GM23338 (cell line): Measurements from ENCODE around the gene CDH4. TPM values are rescaled to one million over a fixed set of nuclear protein-coding genes. Genes with fewer than 3 reads are reported as not detected.

Experiments
- ATAC-seq: fragments of 200-7000 bp; cut with Tn5 transposase; 3 replicates; pipeline ENCODE4 v1.9.1; 2020
- DNase-seq: peaks from one replicate; pipeline ENCODE4 v3.0.0-alpha.2; 2015; ENCODE audit warnings: low spot score
- H2AFZ ChIP-seq: fragments of 200-600 bp; sonication (generic); 2 replicates; pipeline ENCODE4 v1.8.0; 2016; ENCODE audit warnings: antibody characterized with exemption, mild to moderate bottlenecking, moderate library complexity
- H3F3A ChIP-seq: fragments of 200-600 bp; sonication (generic); replicated peaks from 2 replicates; pipeline ENCODE4 v1.8.0; 2017; ENCODE audit warnings: antibody characterized with exemption, mixed run types, low read depth
- H3K27ac ChIP-seq: fragments of 200-600 bp; sonication (generic); 2 replicates; pipeline ENCODE4 v1.6.1; 2016; ENCODE audit warnings: low read depth
- H3K27me3 ChIP-seq: fragments of 200-600 bp; sonication (generic); 2 replicates; pipeline ENCODE4 v1.8.0; 2016; ENCODE audit warnings: mild to moderate bottlenecking, mixed run types, moderate library complexity; ENCODE audit not compliant: insufficient read depth
- H3K36me3 ChIP-seq: fragments of 200-600 bp; sonication (generic); 2 replicates; pipeline ENCODE4 v1.8.0; 2016; ENCODE audit warnings: mild to moderate bottlenecking; ENCODE audit not compliant: insufficient read depth
- H3K4me1 ChIP-seq: fragments of 200-600 bp; sonication (generic); 2 replicates; pipeline ENCODE4 v1.8.0; 2016; ENCODE audit warnings: mild to moderate bottlenecking, moderate library complexity; ENCODE audit not compliant: insufficient read depth
- H3K4me2 ChIP-seq: fragments of 200-600 bp; sonication (generic); 2 replicates; pipeline ENCODE4 v1.7.1; 2017; ENCODE audit warnings: mixed run types
- H3K4me3 ChIP-seq: fragments of 200-600 bp; sonication (generic); 2 replicates; pipeline ENCODE4 v1.6.1; 2016; ENCODE audit warnings: mixed run types
- H3K79me2 ChIP-seq: fragments of 200-600 bp; sonication (generic); replicated peaks from 2 replicates; pipeline ENCODE4 v1.8.0; 2017; ENCODE audit warnings: mild to moderate bottlenecking; ENCODE audit not compliant: insufficient read depth
- H3K9me2 ChIP-seq: fragments of 200-600 bp; sonication (generic); 2 replicates; pipeline ENCODE4 v1.8.0; 2017; ENCODE audit not compliant: insufficient read depth
- H4K20me1 ChIP-seq: fragments of 200-600 bp; sonication (generic); replicated peaks from 2 replicates; pipeline ENCODE4 v1.8.0; 2017; ENCODE audit warnings: mild to moderate bottlenecking; ENCODE audit not compliant: insufficient read depth
- H3K27ac Mint-ChIP-seq: 2 replicates; pipeline ENCODE4 v1.8.0; 2020; ENCODE audit warnings: inconsistent platforms, mild to moderate bottlenecking, moderate library complexity, mixed read lengths
- H3K27me3 Mint-ChIP-seq: 3 replicates; pipeline ENCODE4 v1.8.0; 2022; ENCODE audit warnings: low read depth, mild to moderate bottlenecking, moderate library complexity, mixed read lengths, inconsistent platforms; ENCODE audit not compliant: insufficient read depth, poor library complexity
- H3K36me3 Mint-ChIP-seq: 3 replicates; pipeline ENCODE4 v1.8.0; 2021; ENCODE audit warnings: low read depth, mild to moderate bottlenecking, inconsistent platforms, moderate library complexity, mixed read lengths
- H3K4me1 Mint-ChIP-seq: 3 replicates; pipeline ENCODE4 v1.8.0; 2020; ENCODE audit warnings: mild to moderate bottlenecking, inconsistent platforms, mixed read lengths
- H3K4me3 Mint-ChIP-seq: 3 replicates; pipeline ENCODE4 v1.8.0; 2021; ENCODE audit warnings: moderate library complexity, mild to moderate bottlenecking, inconsistent platforms, mixed read lengths
- H3K9me3 Mint-ChIP-seq: 3 replicates; pipeline ENCODE4 v1.8.0; 2020; ENCODE audit warnings: moderate library complexity, mild to moderate bottlenecking, inconsistent platforms, mixed read lengths
- CREB1 ChIP-seq: fragments of 250-450 bp; sonication (Bioruptor Pico); IDR thresholded peaks from 2 replicates; pipeline ENCODE4 v1.5.0; 2020; ENCODE audit warnings: low read depth, mild to moderate bottlenecking, moderate library complexity
- CTCF ChIP-seq, 2 experiments: fragments of 200-600 bp in 1 of 2; sonication (generic) in 1 of 2; conservative IDR thresholded peaks; 2 replicates each; pipeline versions ENCODE4 v1.5.1 to v1.6.1; 2016 to 2017; ENCODE audit warnings: antibody characterized with exemption in 2 of 2, low read depth in 2 of 2, mild to moderate bottlenecking in 2 of 2, moderate library complexity in 1 of 2
- JUNB ChIP-seq: IDR thresholded peaks from one replicate; pipeline ENCODE4 v1.6.1; 2016; ENCODE audit warnings: antibody characterized with exemption; ENCODE audit not compliant: unreplicated experiment
- POLR2AphosphoS5 ChIP-seq: IDR thresholded peaks from 2 replicates; pipeline ENCODE4 v1.6.1; 2016; ENCODE audit warnings: antibody characterized with exemption, low read depth
- STAT1 ChIP-seq: IDR thresholded peaks from one replicate; pipeline ENCODE4 v1.6.1; 2016; ENCODE audit warnings: antibody characterized with exemption; ENCODE audit not compliant: unreplicated experiment
- ZNF114 ChIP-seq: fragments of 250-450 bp; sonication (Bioruptor Pico); IDR thresholded peaks from 2 replicates; pipeline ENCODE4 v1.5.0; 2020; ENCODE audit warnings: mild to moderate bottlenecking, moderate library complexity
- ZNF462 ChIP-seq: fragments of 250-450 bp; sonication (Bioruptor Pico); IDR thresholded peaks from 2 replicates; pipeline ENCODE4 v1.5.0; 2020; ENCODE audit warnings: mild to moderate bottlenecking, moderate library complexity
- polyA plus RNA-seq: library from polyadenylated mRNA; unstranded; fragments of >200 nt; fragmentation: Nextera tagmentation; extraction: Ambion mirVana; gene quantifications from 2 replicates; pipeline ENCODE4 v1.2.1, GENCODE V29; 2016
- total RNA-seq: library from RNA; depleted of rRNA; stranded (reverse); fragments of >200 nt; shearing (Covaris generic); gene quantifications from 2 replicates; pipeline ENCODE4 v1.2.3, GENCODE V29; 2014
- TF ChIP-seq, protein P1 (sequence below): IDR thresholded peaks from one replicate; pipeline ENCODE4 v1.6.1; 2018; ENCODE audit warnings: antibody characterized with exemption; ENCODE audit not compliant: unreplicated experiment

Gene CDH4
- total and polyA plus RNA-seq, 2 experiments from 2014 or later, result 1.2 to 4.2 TPM

DNA sequence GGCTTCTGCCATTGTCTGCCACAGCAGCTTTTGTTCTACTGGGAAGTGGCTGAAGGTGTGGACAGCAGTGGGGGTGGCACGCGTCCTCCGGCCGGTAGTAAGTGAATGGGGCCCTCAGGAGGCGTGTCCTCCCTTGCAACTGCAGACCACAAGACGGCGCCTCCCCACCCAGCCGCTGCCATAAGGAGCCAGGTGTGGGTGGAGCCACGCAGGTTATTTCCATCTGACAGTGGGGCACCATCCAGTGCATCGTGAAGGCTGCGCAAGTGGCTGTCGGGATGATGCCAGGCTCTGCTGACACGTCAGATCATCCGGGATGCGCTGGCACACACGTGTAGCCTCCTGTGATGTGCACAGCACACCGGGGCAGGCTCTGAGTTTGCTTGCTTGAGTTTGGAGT is 379.7 kb downstream of the CDH4 start:
- no peaks in the 10 kb centered on the region for H3F3A ChIP-seq
- no peak overlapping the region for H3K4me3 ChIP-seq
- Mint-ChIP-seq H3K9me3 (no peaks in the 10 kb centered on the region), H3K4me3 (no peak overlapping the region), H3K27ac (no peak overlapping the region), H3K36me3 (no peaks in the 10 kb centered on the region), H3K27me3 (peaks cover 11% of the 10 kb centered on the region), H3K4me1 (peaks cover 12% of the 10 kb centered on the region)
- peaks cover 5% of the 10 kb centered on the region; the same call in 1 of the 2 replicates for H3K4me1 ChIP-seq
- ATAC-seq (peak; percentile 32), DNase-seq (no peak)
- no peaks in the 10 kb centered on the region for H3K27me3 ChIP-seq
- H4K20me1 ChIP-seq, result no peaks in the 10 kb centered on the region
- H3K79me2 ChIP-seq, result no peaks in the 10 kb centered on the region
- H3K36me3 ChIP-seq, result no peaks in the 10 kb centered on the region
- H3K27ac ChIP-seq, result no peak overlapping the region
- H3K4me2 ChIP-seq, result no peak overlapping the region
- TF ChIP-seq CTCF (conservative IDR thresholded peaks at IDR 0.05; ENCODE audit: low read depth in 2 of 2) (0 out of 4 replicates have a peak, but pooled peaks of 1 of the 2 experiments have one; percentile 10), STAT1 (no peak)
- TF ChIP-seq, protein P1, sequence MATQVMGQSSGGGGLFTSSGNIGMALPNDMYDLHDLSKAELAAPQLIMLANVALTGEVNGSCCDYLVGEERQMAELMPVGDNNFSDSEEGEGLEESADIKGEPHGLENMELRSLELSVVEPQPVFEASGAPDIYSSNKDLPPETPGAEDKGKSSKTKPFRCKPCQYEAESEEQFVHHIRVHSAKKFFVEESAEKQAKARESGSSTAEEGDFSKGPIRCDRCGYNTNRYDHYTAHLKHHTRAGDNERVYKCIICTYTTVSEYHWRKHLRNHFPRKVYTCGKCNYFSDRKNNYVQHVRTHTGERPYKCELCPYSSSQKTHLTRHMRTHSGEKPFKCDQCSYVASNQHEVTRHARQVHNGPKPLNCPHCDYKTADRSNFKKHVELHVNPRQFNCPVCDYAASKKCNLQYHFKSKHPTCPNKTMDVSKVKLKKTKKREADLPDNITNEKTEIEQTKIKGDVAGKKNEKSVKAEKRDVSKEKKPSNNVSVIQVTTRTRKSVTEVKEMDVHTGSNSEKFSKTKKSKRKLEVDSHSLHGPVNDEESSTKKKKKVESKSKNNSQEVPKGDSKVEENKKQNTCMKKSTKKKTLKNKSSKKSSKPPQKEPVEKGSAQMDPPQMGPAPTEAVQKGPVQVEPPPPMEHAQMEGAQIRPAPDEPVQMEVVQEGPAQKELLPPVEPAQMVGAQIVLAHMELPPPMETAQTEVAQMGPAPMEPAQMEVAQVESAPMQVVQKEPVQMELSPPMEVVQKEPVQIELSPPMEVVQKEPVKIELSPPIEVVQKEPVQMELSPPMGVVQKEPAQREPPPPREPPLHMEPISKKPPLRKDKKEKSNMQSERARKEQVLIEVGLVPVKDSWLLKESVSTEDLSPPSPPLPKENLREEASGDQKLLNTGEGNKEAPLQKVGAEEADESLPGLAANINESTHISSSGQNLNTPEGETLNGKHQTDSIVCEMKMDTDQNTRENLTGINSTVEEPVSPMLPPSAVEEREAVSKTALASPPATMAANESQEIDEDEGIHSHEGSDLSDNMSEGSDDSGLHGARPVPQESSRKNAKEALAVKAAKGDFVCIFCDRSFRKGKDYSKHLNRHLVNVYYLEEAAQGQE, result no peak
- no peaks in the 10 kb centered on the region for H3K9me2 ChIP-seq
- H2AFZ ChIP-seq, result no peak overlapping the region

DNA sequence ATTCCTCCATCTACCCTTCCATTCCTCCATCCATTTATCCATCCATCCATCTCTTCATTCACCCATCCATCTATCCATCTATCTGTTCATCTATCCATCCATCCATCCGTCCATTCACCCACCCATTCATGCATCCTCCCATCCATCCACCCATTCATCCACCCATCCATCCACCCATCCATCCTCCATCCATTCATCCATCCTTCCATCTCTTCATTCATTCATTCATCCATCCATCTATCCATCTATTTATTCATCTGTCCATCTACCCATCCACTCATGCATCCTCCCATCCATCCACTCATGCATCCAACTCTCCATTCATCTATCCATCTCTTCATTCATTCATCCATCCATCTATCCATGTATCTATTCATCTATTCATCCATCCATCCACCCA is 380.9 kb downstream of the CDH4 start:
- Histone ChIP-seq H3K27me3 (no peaks in the 10 kb centered on the region), H3K36me3 (no peaks in the 10 kb centered on the region), H3K4me3 (no peak overlapping the region), H3K79me2 (no peaks in the 10 kb centered on the region), H3K9me2 (no peaks in the 10 kb centered on the region), H3K4me1 (peaks cover 8% of the 10 kb centered on the region; the same call in 1 of the 2 replicates), H3K4me2 (no peak overlapping the region), H2AFZ (no peak overlapping the region), H3K27ac (no peak overlapping the region), H3F3A (no peaks in the 10 kb centered on the region), H4K20me1 (no peaks in the 10 kb centered on the region)
- H3K9me3 Mint-ChIP-seq, result no peaks in the 10 kb centered on the region
- peaks cover 19% of the 10 kb centered on the region for H3K4me1 Mint-ChIP-seq
- DNase-seq (no peak), ATAC-seq (no peak)
- peaks cover 5% of the 10 kb centered on the region for H3K27me3 Mint-ChIP-seq
- no peak overlapping the region for H3K4me3 Mint-ChIP-seq
- no peaks in the 10 kb centered on the region; the same call in 2 of the 3 replicates for H3K36me3 Mint-ChIP-seq
- H3K27ac Mint-ChIP-seq, result no peak overlapping the region
- no peak for TF ChIP-seq ZNF114 (CRISPR knock-in tag)
- TF ChIP-seq ZNF462 (CRISPR knock-in tag), result no peak
- TF ChIP-seq JUNB, result no peak
- TF ChIP-seq POLR2AphosphoS5, result no peak
- no peak for TF ChIP-seq CREB1 (CRISPR knock-in tag)
